Fibroblast of lung (primary cell): ENCODE results near the gene SHISA5.

Source experiments
- CTCF ChIP-seq, 2 donors: IDR thresholded peaks in 1 of 2; conservative IDR thresholded peaks in 1 of 2; 1 replicate in 1 of 2; 2 replicates in 1 of 2; pipeline ENCODE4 v1.5.1; 2011 to 2012; ENCODE audit warnings: low read length in 2 of 2, control low read depth in 1 of 2, inconsistent platforms in 1 of 2, low read depth in 1 of 2, mild to moderate bottlenecking in 1 of 2
- EZH2 ChIP-seq: IDR thresholded peaks from 2 replicates; pipeline ENCODE4 v1.5.1; 2012; ENCODE audit warnings: low read length, control low read depth, mild to moderate bottlenecking; ENCODE audit errors: missing control alignments

GRCh38 chr3:48502121-48502520, 1.9 kb downstream of the SHISA5 start:
- TF ChIP-seq CTCF (conservative IDR thresholded peaks at IDR 0.05 in 1 of 2, IDR thresholded peaks at IDR 0.05 in 1 of 2; ENCODE audit: low read depth in 1 of 2, low read length in 2 of 2) = no peak
- TF ChIP-seq EZH2 = no peak
